Activated CD8-positive, alpha-beta T cell treated with anti-CD3 and anti-CD28 coated beads for 36 hours (primary cell): Measurements from ENCODE around the gene OGN. TPM values are rescaled to one million over a fixed set of nuclear protein-coding genes. Genes with fewer than 3 reads are reported as not detected.

Source experiments
- ATAC-seq: fragments of 200-7000 bp; cut with Tn5 transposase; one replicate; pipeline ENCODE4 v1.10.0; 2021; ENCODE audit warnings: mild to moderate bottlenecking, moderate library complexity
- CTCF ChIA-PET: fragments of 350-600 bp; sonication (Branson Sonifier 250); formaldehyde crosslinking; loops from one replicate; lab custom pipeline; 2021; ENCODE audit warnings: antibody characterized with exemption; lab: Charles Lee
- POLR2A ChIA-PET: fragments of 350-600 bp; sonication (Branson Sonifier 250); formaldehyde crosslinking; loops from one replicate; lab custom pipeline; 2021; ENCODE audit warnings: antibody characterized with exemption; lab: Charles Lee
- DNase-seq: peaks from one replicate; pipeline ENCODE4 v3.0.0-alpha.2; 2020
- H3K27ac Mint-ChIP-seq: one replicate; pipeline ENCODE4 v1.8.0; 2021; ENCODE audit warnings: mild to moderate bottlenecking, mixed read lengths
- H3K27me3 Mint-ChIP-seq: one replicate; pipeline ENCODE4 v1.8.0; 2021; ENCODE audit warnings: mixed read lengths
- H3K36me3 Mint-ChIP-seq: one replicate; pipeline ENCODE4 v1.8.0; 2021; ENCODE audit warnings: low read depth, mixed read lengths
- H3K4me1 Mint-ChIP-seq: one replicate; pipeline ENCODE4 v1.8.0; 2021; ENCODE audit warnings: low read depth, mixed read lengths
- H3K4me3 Mint-ChIP-seq: one replicate; pipeline ENCODE4 v1.8.0; 2021; ENCODE audit warnings: mild to moderate bottlenecking, moderate library complexity, mixed read lengths
- H3K9me3 Mint-ChIP-seq: one replicate; pipeline ENCODE4 v1.8.0; 2021; ENCODE audit warnings: mixed read lengths
- intact Hi-C: fragments of 100-400 bp; cut with micrococcal nuclease; formaldehyde crosslinking; loops from one replicate; pipeline ENCODE4 v1.10.0; 2022
- total RNA-seq, 2 experiments: library from RNA; stranded (reverse); gene quantifications; one replicate each; pipeline ENCODE4 v1.2.3, GENCODE V29; 2021
- TF ChIP-seq, protein P1 (sequence below): fragments of 200-600 bp; IDR thresholded peaks from one replicate; pipeline ENCODE4 v1.8.0; 2022; ENCODE audit warnings: antibody characterized with exemption, mild to moderate bottlenecking

Gene OGN
- total RNA-seq, 2 experiments from 2014 or later = not detected

DNA sequence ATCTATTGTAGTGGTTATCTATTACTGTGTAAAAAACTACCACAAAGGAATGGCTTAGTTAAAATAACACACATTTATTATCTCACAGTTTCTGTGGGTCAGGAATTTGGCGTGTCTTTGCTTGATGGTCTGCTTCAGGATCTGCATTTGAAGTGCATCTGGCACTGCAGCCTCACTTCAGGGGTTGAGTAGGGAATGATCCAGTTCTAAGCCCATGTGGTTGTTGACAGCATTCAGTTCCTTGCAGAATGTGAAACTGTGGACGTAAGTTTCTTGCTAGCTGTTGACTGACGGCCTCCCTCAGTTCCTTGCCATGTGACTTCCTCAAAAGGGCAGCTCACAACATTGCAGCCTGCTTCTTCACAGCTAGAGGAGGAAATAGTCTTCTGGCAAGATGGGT is 2.1 kb upstream of the OGN start:
- POLR2A ChIA-PET = no interaction called here
- intact Hi-C loops = no loop called here
- H3K27me3 Mint-ChIP-seq = no peaks in the 10 kb centered on the region
- ATAC-seq (peak; percentile 88), DNase-seq (peak; percentile 45)
- no peaks in the 10 kb centered on the region for H3K9me3 Mint-ChIP-seq
- CTCF ChIA-PET = no interaction called here
- H3K36me3 Mint-ChIP-seq = peaks cover 2% of the 10 kb centered on the region
- peak overlapping the region; percentile 79 for H3K27ac Mint-ChIP-seq
- H3K4me1 Mint-ChIP-seq = peaks cover 29% of the 10 kb centered on the region
- peak overlapping the region; percentile 18 for H3K4me3 Mint-ChIP-seq
- TF ChIP-seq, protein P1, sequence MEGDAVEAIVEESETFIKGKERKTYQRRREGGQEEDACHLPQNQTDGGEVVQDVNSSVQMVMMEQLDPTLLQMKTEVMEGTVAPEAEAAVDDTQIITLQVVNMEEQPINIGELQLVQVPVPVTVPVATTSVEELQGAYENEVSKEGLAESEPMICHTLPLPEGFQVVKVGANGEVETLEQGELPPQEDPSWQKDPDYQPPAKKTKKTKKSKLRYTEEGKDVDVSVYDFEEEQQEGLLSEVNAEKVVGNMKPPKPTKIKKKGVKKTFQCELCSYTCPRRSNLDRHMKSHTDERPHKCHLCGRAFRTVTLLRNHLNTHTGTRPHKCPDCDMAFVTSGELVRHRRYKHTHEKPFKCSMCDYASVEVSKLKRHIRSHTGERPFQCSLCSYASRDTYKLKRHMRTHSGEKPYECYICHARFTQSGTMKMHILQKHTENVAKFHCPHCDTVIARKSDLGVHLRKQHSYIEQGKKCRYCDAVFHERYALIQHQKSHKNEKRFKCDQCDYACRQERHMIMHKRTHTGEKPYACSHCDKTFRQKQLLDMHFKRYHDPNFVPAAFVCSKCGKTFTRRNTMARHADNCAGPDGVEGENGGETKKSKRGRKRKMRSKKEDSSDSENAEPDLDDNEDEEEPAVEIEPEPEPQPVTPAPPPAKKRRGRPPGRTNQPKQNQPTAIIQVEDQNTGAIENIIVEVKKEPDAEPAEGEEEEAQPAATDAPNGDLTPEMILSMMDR = no peak

DNA sequence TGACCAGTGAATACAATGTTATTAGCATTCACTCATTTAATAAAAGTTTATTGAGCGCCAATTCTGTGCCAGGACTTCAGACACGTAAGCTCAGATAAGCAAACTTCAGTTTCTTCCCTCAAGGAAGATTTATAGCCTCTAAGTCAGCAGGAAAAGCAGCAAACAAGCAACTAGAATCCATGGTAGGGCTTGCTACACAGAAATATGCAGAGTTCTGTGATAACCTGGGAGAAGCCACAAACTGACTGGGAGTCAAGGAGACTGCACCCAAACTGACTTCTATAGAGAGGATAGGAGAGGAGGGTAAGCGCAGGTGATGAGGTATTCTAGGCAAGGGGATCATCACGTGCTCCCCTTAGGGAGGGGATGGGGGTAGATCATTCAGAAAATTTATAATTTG is 1.4 kb upstream of the OGN start:
- no peaks in the 10 kb centered on the region for H3K27me3 Mint-ChIP-seq
- no peaks in the 10 kb centered on the region for H3K9me3 Mint-ChIP-seq
- ChIA-PET POLR2A (no interaction called here), CTCF (no interaction called here)
- H3K4me3 Mint-ChIP-seq = no peak overlapping the region
- H3K4me1 Mint-ChIP-seq = peaks cover 29% of the 10 kb centered on the region
- TF ChIP-seq, protein P1 = no peak
- H3K27ac Mint-ChIP-seq = no peak overlapping the region
- DNase-seq (no peak), ATAC-seq (no peak)
- H3K36me3 Mint-ChIP-seq = peaks cover 2% of the 10 kb centered on the region
- intact Hi-C loops = no loop called here

DNA sequence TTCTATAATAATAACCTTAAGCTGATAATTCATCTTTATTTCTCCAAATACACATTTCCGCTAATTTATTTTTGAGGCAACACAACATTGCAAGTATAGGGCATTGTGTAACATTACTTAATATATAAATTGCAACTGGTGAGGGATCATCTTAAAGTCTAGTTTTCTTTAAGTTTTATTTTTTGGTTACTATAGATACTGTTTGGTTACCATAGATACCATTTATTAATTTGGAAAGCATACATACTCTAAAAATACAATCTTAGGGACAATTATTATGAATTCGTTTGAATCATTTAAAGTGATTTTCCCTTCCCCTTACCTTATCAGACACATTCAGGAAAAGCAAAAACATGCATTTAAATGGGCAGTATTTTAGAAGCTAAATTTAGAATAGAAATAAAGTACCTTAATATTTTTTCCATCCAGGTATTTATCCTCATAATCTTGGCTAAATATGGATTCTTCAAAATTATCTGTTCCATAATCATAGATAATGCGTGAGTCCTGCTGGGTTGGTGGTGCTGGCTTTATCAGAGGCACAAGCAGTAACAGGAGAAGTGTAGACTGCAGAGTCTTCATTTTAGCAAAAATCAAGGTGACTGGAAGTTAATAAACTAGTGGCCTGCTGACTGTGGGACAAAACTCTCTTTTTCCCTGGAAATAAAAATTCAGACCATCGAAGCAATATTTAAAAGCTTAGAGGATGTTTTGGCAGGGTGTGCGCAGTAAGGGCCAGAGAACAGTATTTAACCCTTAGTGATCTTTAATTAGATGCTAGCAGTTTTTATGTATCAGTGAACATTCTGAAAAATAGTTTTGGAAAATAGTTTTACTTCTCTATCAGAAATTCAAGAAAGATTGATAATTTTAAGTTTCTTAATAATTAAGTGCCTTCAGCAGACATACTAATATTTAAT is 1.3 kb downstream of the OGN start:
- H3K4me1 Mint-ChIP-seq = peaks cover 29% of the 10 kb centered on the region
- H3K36me3 Mint-ChIP-seq = peaks cover 2% of the 10 kb centered on the region
- no peaks in the 10 kb centered on the region for H3K27me3 Mint-ChIP-seq
- DNase-seq (no peak), ATAC-seq (no peak)
- intact Hi-C loops = no loop called here
- ChIA-PET POLR2A (no interaction called here), CTCF (no interaction called here)
- no peak overlapping the region for H3K4me3 Mint-ChIP-seq
- H3K27ac Mint-ChIP-seq = no peak overlapping the region
- TF ChIP-seq, protein P1 = no peak
- no peaks in the 10 kb centered on the region for H3K9me3 Mint-ChIP-seq

DNA sequence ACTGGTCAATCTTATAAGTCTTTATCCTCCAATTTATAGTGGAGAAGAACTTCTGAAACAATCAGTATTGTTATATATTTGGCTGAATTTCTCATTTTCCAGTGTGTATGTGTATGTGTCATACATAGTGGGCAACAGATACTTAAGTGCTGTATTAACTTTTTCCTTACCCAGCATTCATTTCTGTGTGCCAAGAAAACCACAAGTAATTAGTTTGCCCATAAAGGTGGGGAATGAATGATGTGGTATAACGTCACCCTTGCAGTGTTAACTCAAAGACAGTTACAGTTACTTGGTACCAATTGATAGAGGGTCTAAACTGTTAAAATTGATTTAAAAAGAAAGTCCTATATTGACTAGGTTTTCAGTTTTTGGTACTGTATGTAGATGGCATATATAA is 2.0 kb downstream of the OGN start:
- Mint-ChIP-seq H3K9me3 (no peaks in the 10 kb centered on the region), H3K27ac (no peak overlapping the region), H3K4me1 (peaks cover 29% of the 10 kb centered on the region), H3K36me3 (peaks cover 2% of the 10 kb centered on the region), H3K4me3 (no peak overlapping the region), H3K27me3 (no peaks in the 10 kb centered on the region)
- ChIA-PET POLR2A (no interaction called here), CTCF (no interaction called here)
- peak; percentile 47 for ATAC-seq
- intact Hi-C loops = no loop called here
- DNase-seq = no peak
- TF ChIP-seq, protein P1 = no peak

DNA sequence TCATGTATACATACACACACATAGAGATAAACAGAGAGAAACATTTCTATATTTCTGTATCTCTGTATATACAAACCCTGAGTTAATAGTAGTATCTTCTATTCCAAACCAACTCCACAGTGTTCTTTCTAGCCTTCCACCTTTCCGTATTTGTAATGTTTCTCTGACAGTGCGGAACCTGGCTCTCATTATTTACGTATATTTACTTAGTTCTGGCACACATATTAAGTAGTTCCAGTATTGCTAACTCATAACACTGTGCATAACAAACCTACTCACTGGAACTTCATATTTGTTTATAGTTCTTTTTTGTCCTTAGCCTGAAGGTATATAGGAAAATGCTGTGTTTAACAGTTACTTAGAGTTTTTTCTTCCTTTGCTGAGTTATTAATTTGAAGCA is 6.5 kb downstream of the OGN start:
- intact Hi-C loops = no loop called here
- DNase-seq (no peak), ATAC-seq (no peak)
- ChIA-PET CTCF (no interaction called here), POLR2A (no interaction called here)
- Mint-ChIP-seq H3K9me3 (no peaks in the 10 kb centered on the region), H3K4me1 (peaks cover 6% of the 10 kb centered on the region), H3K27ac (no peak overlapping the region), H3K4me3 (no peak overlapping the region), H3K27me3 (no peaks in the 10 kb centered on the region), H3K36me3 (no peaks in the 10 kb centered on the region)
- TF ChIP-seq, protein P1 = no peak
